Measurements from ENCODE around the gene C6orf132.
"Not testable (repeated sequence)": the region's sequence is repeated elsewhere in the genome, so short reads cannot be mapped to it uniquely, and the experiment has no call there.

Gene C6orf132

DNA sequence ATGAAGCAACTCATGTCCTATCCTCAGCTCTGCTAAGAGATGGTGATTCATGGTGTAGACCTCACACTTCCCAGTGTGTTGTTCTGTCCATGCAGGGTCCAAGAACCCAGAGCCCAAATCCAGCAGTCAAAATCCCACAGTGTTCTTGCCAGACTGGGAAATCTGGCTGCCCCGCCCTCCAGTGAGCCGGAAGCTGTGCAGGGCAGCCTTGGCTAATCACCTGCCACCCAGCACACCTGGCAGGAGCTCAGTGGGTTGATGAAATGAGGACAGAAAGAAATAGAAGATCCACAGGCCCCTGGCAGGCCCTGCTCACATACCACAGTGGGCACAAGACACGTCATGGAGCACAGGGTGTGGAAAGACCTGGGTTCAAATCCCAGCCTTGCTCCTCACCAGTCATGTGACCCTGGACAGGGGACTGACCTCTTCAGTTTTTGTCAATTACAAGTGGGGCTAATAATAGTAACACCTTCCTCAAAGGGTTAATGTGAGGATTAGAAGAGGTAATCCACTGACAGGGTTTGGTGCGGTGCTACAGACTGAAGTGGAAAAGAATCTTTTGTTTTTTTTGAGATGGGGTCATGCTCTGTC, 17.1 kb upstream of the C6orf132 start:
- no peak for DNase-seq (ENCODE audit: low spot score)

DNA sequence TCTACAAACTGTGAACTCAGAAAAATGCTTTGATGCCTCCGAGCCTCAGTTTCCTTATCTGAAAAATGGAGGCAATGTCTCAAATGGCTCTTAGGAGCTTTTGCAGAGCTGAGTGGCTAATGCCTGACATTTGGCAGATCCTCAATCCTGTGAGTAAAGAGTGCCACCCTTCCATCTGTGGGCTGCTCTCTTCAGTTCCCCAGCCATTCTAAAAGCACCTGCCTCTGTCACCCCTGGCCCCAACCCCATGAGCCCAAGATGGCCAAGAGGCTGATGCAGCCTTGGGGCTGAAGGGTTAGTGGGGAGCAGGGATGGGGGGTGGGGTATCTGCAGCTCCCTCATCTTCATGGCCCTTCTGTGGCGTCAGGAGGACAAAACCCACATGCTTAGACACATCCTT, 16.2 kb upstream of the C6orf132 start:
- no peak for DNase-seq (ENCODE audit: low spot score)

DNA sequence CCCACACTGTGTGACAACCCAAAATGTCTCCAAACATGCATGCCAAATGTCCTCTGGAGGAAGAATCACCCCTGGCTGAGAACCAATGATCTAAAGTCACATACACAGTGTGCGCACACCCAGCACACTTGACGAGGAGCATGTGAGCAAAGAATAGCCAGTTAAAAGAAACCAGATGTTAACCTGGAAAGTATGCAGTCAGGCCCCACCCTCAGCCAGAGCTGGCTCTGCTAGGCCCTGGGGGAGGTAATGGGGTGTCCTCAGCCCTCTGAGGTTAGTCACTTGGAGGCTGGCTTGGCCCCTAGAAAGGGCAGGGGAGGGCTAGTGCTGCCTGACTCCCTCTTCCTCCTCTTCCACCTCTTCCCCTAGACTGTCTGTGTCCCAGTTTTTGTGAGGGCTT, 15.6 kb upstream of the C6orf132 start:
- no peak for DNase-seq (ENCODE audit: low spot score)

DNA sequence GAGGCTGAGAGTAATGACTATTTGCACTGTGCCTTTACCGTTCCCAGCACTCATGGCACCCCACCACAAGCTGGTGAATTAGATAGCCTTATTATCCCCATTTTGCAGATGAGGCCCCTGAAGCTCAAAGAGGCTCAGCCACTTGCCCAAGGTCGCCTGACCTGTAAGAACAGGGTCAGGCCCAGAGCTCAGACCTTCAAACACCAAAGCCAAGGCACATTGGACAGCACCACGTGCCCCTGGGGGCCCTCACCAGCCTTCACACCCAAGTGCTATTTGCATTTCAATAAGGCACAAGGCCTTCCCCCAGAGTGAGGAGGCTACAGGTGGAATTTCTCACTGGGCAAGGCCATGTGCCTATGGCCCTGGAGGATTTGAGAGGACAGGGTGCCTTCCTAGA, 14.2 kb upstream of the C6orf132 start:
- no peak for DNase-seq (ENCODE audit: low spot score)

DNA sequence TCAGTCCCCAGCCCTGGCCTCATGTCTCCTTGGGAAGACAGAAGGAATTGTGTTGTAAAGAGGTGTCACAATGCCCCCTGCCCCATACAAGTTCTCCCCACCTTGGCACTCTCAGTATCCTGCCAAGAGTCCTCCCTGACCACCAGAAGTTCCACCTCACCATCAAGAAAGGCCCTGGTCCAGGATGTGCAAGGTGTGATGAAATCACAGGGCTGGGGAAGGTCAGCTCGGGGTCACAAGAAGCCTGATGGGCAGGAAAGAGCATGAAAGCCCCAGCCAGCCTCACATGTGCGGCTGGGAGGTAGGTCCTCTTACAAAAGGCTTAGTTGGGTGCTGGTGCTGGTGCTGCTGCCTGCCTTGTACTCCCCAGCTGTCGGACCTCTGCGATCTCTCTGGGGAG, 12.9 kb upstream of the C6orf132 start:
- DNase-seq (ENCODE audit: low spot score) = no peak

DNA sequence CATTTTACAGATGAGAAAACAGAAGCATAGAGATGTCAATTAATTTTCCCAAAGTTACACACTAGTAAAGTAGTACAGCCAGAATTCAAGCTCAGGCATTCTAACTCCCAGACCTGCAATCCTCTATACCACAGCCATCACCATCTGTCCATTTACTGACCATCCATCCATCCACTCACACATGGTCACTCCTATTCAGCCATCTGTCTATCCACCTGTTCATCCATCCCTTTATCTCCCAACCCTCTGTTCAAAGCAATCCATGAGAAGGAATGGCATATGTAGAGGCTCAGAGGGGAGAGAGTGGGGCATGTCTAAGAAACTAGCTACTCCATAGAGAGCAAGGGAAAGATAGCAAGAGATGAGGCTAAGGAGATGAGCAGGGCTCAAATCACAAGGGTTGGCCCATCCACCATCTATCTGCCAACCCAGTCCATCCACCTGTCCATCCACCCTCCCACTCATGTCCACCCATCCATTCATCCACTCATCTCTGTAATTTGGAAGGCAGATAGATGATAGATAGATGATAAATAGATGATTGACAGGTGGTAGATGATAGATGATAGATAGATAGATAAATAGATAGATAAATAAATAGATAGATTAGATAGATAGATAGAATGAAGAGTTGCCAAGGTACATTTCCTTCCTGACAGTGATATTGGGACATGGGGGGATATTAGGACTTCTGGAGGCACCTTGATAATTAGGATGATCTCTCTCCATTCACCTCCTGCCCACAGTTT, 12.2 kb upstream of the C6orf132 start:
- DNase-seq (ENCODE audit: low spot score) = no peak

DNA sequence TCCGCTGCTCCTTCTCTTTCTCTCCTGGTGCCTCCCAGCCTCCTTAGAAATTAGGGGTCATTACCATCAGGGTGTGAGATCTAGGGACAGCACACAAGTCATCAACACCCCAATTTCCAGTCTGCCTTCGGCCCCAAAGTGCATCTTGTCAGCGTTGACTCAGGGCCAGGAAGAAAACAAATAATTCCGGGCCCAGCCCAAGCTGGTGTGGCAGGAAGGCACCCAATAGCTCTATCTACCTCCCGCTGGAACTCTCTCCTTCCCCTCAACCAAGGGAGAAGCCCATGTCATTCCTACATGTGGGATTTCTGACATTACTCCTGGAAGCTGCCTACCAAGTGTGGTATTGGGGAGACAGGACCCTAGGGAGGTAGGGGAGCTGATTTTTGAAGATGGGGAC, 11.5 kb upstream of the C6orf132 start:
- no peak for DNase-seq (ENCODE audit: low spot score)

DNA sequence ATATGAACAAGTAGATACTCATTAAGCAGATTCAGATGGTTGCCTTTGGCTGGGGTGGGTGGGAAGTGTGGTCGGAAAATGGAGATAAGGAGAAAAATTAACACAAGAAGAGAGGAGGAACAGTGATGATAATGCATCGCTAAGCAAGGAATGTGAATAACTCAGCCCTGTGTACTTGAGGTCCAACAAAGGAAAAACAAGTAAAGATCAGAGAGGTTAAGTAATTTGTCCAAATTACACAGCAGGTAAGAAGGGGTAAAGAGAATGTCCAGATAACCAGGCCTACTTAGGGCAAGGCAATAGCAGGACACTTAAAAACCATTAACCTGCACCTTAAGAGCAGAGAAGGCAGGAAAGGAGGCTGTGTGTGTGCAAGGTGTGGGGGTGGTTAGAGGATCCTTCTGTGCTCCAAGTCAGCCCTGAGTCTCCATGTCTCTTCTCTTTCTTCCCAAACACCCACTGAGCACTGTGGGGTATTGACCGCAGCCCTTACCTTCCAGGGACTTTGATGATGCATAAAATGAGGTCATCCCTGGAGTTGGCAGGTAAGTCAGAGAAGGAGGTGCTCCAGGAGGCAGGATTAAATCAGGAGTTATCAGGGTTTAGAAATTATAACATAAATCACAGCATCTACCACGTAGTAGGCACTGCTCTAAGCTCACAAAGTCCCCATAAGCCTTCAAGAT, 10.3 kb upstream of the C6orf132 start:
- DNase-seq (ENCODE audit: low spot score) = not testable (repeated sequence)

DNA sequence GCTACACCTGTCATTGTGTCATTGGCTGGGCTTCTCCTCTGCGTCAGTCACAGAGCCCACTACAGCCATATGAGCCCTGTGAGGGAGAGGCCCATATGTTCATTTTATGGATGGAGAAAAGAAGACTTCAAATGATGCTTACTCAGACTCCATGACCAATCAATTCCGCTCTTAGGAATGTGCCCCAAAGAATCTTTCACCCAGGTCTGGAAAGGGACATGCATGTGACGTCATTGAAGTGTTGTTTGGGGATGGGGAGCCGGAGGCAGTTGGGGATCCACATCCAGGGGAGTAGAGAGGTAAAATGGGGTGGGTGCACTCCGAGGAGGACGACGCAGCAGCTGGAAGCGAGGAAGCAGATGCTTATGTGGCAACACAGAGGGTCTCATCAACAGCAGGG, 9.6 kb upstream of the C6orf132 start:
- no peak for DNase-seq (ENCODE audit: low spot score)

DNA sequence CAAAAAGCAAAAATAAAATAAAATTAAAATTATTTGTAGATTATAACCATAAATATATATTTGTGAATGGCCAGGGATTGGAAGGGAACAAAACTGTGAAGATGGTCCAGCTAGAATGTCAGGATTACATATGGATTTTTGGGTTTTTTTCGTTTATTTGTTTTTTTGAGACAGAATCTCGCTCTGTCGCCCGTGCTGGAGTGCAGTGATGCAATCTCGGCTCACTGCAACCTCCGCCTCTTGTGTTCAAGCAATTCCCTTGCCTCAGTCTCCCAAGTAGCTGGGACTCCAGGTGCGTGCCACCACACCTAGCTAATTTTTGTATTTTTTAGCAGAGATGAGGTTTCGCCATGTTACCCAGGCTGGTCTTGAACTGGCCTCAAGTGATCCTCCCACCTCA, 7.8 kb upstream of the C6orf132 start:
- DNase-seq (ENCODE audit: low spot score) = no peak

DNA sequence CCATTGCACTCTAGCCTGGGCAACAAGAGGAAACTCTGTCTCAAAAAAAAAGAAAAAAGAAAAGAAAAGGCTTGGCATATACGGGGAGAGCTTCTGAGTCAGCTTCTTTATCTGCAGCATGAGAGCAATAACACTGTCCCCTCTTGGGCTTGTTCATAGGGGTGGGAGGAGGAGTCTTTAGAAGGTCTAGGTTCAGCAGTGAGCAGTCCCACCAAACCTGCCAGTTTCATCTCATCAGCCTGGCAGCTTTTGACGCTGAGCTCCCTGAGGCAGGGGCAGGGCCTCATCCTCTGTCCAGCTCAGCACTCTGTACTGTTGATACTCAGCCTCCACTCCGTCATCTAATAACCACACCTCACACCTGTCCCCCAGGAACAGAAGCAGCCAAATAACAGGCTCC, 5.6 kb upstream of the C6orf132 start:
- no peak for DNase-seq (ENCODE audit: low spot score)

DNA sequence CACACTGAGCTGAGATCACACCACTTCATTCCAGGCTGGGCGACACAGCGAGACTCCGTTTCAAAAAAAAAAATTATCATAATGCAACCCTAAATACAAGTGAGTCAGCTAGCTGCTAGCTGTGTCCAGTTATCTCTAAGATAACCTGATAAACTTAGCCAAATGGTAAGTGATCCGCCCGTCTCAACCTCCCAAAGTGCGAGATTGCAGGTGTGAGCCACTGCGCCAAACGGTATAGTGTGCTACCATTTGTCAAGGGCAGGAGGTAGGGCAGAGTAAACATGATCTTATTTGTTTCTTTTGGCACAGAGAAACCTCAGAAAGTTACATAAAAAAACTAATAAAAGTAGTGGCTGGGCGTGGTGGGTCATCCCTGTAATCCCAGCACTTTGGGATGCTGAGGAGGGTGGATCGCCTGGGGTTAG, 4.7 kb upstream of the C6orf132 start:
- DNase-seq (ENCODE audit: low spot score) = no peak

DNA sequence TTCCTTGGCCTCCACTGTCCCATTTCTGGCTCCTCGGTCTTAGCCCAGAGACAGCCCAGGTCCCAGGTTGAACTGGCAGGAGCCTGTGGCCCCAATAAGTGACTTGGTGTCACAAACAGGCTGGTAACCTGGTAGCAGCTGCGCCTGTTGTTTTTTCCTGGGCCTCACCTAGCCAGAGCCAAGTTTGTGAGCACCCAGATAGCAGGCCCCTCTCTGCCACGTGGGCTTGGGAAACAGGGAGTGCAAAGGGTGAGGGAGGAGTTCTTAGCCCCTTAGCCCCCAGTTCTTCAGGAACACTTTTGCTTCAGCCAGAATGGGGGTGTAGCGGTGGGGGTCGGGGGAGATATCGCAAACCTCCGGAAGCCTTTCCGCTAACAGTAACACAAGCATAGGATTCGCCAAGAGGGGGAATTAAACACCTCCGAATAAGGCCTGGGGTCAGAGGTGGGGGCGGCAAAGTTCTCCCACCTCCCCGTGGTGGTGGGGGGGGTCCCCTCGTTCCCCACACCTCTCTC, 760 bp downstream of the C6orf132 start:
- no peak for DNase-seq (ENCODE audit: low spot score)

DNA sequence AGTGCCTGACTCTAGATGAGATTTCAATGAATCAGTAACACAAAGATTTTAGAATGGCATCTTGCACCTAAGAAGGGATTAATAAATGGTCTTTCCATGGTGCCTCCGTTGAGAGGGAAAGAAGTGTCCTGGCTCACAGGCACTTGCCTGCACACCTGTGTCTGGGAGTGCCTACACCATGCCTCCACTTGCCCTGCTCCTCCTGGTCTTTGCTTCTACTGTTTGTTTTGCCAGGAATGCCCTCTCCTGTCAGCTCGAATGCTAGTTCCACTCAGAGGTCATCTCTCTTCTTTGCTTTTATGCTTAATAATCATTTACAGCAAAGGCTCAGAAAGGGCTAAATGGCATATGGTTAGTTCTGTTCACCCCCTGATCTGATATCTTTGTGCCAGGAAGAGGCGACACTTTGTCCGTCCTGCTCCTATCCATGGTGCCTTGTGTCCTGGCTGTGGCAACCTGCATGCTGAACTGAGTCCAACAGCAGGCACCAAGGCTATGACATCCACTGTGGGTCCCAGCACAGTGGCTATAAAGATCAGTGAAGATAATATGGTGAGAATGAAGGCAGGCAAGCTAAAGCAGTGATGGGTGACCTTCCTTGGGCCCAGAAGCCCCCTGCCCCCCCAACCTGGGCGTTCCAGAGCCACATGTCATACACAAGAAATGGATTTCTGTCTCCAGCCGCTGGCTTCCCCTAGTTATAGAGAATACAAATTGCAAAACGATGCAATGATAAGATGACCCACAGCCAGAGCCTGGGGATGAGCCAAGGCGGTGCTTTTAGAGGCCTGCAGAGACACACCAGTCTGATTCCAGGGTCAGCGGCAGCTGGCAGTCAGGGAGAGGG, 1.4 kb downstream of the C6orf132 start:
- DNase-seq (ENCODE audit: low spot score) = no peak

DNA sequence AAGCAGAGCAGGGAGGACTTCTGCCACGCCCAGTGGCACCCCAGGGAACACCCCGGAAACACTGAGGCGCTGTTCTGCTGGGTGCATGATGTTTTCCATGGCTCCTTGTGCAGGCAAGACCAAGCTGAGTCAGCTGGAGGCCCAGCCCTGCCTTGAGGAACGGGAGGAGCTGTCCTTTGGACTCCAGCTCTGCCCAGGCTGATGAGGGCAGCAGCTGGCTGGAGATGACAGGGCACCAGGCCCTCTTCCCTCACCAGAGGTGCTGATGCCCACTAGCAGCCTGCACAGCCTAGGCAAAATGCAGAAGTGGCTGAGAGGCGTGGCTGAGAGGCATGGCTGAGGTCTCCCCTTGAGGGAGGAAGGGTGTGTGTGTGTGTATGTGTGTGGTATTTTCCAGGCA, 2.4 kb downstream of the C6orf132 start:
- no peak for DNase-seq (ENCODE audit: low spot score)

DNA sequence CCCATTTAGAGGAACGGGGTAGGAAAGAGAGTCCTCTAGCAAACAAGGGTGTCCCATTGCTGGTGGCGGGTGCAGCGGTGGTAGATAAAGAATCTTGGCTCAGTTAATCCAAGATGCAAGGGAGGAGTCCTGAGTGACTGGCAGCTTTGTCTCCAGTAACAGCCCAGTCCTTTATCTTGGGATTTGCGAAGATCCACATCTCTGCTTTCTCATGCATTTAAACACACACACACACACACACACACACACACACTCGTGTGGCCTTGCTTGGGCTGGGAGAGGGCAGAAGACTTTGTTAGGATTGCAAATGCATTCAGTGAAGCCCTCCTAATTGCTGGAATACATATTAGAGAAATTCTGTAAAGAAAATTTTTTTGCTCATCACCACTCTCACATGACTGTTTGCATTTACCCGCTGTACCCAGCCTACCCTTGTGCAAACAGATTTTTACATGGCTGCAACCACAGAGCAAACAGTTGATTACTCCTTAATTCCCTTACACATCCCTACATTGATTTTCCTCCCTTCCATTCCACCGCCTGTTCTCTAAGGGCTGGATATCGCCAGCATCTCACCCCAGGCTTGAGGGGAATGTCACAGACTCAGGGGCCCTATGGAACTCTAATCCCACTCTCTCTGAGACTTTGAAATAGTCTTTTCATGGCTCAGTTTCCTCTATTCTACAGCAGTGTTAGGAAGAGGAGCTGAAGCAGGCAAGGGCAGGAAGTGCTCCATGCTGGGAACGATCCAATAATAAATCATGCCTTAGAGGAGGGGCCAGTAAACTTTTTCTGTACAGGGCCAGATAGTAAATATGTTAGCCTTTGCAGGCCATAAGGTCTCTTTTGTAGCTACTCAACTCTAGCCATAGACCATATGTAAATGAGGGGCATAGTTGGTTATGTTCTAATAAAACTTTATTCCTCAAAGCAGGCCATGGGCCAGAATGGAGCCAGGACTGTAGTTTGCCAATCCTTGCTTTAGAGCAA, 3.5 kb downstream of the C6orf132 start:
- peak; percentile 73 for DNase-seq (ENCODE audit: low spot score)

DNA sequence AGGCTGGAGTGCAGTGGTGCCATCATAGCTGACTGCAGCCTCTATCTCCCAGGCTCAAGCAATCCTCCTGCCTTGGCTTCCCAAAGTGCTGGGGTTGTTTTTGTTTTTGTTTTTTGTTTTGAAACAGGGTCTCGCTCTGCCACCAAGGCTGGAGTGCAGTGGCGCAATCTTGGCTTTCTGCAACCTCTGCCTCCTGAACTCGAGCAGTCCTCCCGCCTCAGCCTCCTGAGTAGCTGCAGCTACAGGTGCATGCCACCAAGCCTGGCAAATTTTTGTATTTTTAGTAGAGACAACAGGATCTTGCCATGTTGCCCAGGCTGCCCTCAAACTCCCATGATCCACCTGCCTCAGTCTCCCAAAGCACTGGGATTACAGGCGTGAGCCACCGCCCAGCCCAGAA, 4.2 kb downstream of the C6orf132 start:
- DNase-seq (ENCODE audit: low spot score) = no peak

DNA sequence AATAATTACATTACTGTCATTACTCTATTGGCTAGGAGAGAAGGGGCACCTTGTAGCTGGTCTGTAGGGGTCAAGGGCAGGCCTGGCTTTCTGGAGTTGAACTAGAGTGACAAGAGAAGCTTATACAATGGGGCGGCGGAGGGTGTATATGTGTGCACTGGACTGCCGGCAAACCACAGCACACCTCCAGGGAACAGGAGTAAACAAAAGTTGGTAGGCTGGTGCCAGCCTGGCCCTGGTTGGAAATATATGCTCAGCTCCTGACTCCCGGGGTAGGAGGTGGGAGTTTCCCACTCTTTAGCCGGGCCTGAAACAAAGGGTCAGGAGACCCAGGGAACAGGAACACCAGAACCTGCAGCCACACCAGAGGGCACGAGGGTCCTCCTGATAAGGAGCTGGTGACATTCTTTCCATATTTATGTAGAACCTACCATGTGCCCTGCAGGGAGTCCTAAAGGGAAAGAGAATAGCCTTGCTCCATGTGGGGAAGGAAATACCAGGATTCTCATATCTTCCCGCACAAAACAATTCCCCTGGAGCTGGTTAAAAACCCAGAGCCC, 5.1 kb downstream of the C6orf132 start:
- no peak for DNase-seq (ENCODE audit: low spot score)

DNA sequence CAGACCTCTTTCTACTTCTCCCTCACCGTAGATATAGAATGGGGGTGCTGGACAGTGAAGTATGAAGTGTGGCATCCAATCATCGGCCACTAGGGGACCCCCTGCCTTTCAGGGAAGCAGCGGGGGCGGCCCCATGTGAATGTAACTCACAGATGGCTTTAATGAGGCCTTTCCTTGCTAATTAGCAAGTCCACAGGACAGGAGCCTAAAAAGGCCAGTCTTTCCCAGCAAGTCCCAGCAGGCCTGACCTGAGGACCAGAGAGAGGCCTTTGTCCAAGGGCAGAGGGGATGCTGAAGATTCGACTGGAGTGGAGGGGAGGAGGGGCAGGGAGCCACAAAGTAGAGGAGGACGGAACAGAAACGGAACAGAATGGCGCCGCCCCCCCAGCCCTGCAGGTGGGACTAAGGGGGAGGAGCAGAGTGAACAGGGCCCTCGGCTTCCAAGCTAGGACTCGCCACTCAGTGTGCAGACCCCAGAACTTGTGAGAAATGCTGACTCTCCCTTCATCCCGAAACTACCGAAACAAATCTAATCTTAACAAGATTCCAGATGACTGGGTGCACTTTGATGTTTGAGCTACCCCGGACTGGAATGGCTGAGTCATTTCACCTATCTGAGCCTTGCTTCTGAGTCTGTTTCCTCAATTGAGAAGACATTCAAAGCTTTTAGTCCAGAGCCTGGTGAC, 5.8 kb downstream of the C6orf132 start:
- DNase-seq (ENCODE audit: low spot score) = peak; percentile 47

DNA sequence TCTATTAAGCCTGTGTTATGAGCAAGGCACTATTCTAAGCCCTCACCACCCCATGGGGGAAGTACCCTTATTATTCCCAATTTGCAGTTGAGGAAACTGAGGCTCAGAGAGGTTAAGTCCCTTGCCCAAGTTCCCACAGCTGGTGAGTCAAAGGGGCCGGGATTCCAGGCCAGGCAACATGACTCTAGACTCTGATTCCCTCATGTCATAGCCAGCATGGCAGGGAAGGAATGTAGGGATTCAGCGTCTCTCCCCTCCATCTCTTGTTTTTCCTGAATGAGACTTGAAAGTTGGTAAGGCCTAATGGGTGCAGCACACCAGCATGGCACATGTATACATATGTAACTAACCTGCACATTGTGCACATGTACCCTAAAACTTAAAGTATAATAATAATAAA, 6.7 kb downstream of the C6orf132 start:
- no peak for DNase-seq (ENCODE audit: low spot score)
